ENCODE measurements around the gene TECTB. TPM values are rescaled to one million over a fixed set of nuclear protein-coding genes. Genes with fewer than 3 reads are reported as not detected.

Gene TECTB
- not detected for total RNA-seq

GRCh38 chr10:112283100-112283499 lies at the start of gene TECTB:
TECTB (plus strand) TSS chr10:112283400; CDS start chr10:112283735, 335 bp downstream.
- TF ChIP-seq CTCF (IDR thresholded peaks at IDR 0.05) (no peak), POLR2A (IDR thresholded peaks at IDR 0.05) (no peak)
- no peak for DNase-seq
- peaks cover 0 to 22% (median 0%) of the 10 kb centered on the region in 4 donors for H3K27me3 ChIP-seq
- H3K27ac ChIP-seq, result no peak within 1 kb of the TSS
- H3K4me1 ChIP-seq, result no peaks in the 10 kb centered on the region
- H3K9me3 ChIP-seq, result no peaks in the 10 kb centered on the region
- intact Hi-C loops (cut with DNase I), result no loop called here
- H3K36me3 ChIP-seq, result no peaks in the 10 kb centered on the region
- no peak within 1 kb of the TSS for H3K4me3 ChIP-seq
- 62 to 63% methylated on average over 6 of the region's 6 CpGs for WGBS, 2 donors

GRCh38 chr10:112235141-112235540 lies 48.1 kb upstream of the TECTB start:
- 72 to 76% methylated on average over 6 to 7 of the region's 7 CpGs for whole genome bisulfite sequencing, 2 donors
- H3K36me3 ChIP-seq, result no peaks in the 10 kb centered on the region
- H3K9me3 ChIP-seq, result peaks cover 0 to 17% (median 8%) of the 10 kb centered on the region in 3 donors
- no peak for DNase-seq
- H3K27me3 ChIP-seq, result no peaks in the 10 kb centered on the region
- H3K4me1 ChIP-seq, result no peaks in the 10 kb centered on the region
- intact Hi-C loops (cut with DNase I), result no loop called here
- TF ChIP-seq CTCF (IDR thresholded peaks at IDR 0.05) (no peak), POLR2A (IDR thresholded peaks at IDR 0.05) (no peak)
- H3K4me3 ChIP-seq, result no peak overlapping the region
- H3K27ac ChIP-seq, result no peak overlapping the region

GRCh38 chr10:112235920-112236319 lies 47.3 kb upstream of the TECTB start:
- no peak for DNase-seq
- no peaks in the 10 kb centered on the region for H3K36me3 ChIP-seq
- H3K27me3 ChIP-seq, result no peaks in the 10 kb centered on the region
- H3K4me1 ChIP-seq, result no peaks in the 10 kb centered on the region
- no peak overlapping the region for H3K4me3 ChIP-seq
- H3K27ac ChIP-seq, result no peak overlapping the region
- intact Hi-C loops (cut with DNase I), result no loop called here
- TF ChIP-seq POLR2A (IDR thresholded peaks at IDR 0.05) (no peak), CTCF (IDR thresholded peaks at IDR 0.05) (no peak)
- 35 to 61% methylated on average over 4 of the region's 4 CpGs for WGBS, 2 donors
- H3K9me3 ChIP-seq, result peaks cover 0 to 24% (median 10%) of the 10 kb centered on the region in 3 donors

GRCh38 chr10:112236486-112236885 lies 46.7 kb upstream of the TECTB start:
- no peak for DNase-seq
- Histone ChIP-seq H3K27me3 (no peaks in the 10 kb centered on the region), H3K4me1 (no peaks in the 10 kb centered on the region), H3K4me3 (no peak overlapping the region), H3K27ac (no peak overlapping the region), H3K9me3 (peaks cover 0 to 24% (median 10%) of the 10 kb centered on the region in 3 donors), H3K36me3 (no peaks in the 10 kb centered on the region)
- intact Hi-C loops (cut with DNase I), result no loop called here
- 60 to 71% methylated on average over 3 of the region's 3 CpGs for WGBS, 2 donors
- TF ChIP-seq CTCF (IDR thresholded peaks at IDR 0.05), result no peak
- no peak for TF ChIP-seq POLR2A (IDR thresholded peaks at IDR 0.05)

GRCh38 chr10:112239347-112239746 lies 43.9 kb upstream of the TECTB start:
- WGBS, 2 donors, result 85 to 90% methylated on average over 5 of the region's 5 CpGs
- intact Hi-C loops (cut with DNase I), result no loop called here
- no peak overlapping the region for H3K4me3 ChIP-seq
- H3K4me1 ChIP-seq, result no peaks in the 10 kb centered on the region
- TF ChIP-seq CTCF (IDR thresholded peaks at IDR 0.05), result no peak
- TF ChIP-seq POLR2A (IDR thresholded peaks at IDR 0.05), result no peak
- no peaks in the 10 kb centered on the region for H3K36me3 ChIP-seq
- H3K27ac ChIP-seq, result no peak overlapping the region
- peaks cover 0 to 24% (median 10%) of the 10 kb centered on the region in 3 donors for H3K9me3 ChIP-seq
- H3K27me3 ChIP-seq, result no peaks in the 10 kb centered on the region
- DNase-seq, result no peak

All from esophagus squamous epithelium (tissue), 5 donors.